ENCODE results near the gene EPN1.
A peak's percentile ranks its signal among the peaks of the same experiment; 100 is the strongest.

Gene EPN1

DNA sequence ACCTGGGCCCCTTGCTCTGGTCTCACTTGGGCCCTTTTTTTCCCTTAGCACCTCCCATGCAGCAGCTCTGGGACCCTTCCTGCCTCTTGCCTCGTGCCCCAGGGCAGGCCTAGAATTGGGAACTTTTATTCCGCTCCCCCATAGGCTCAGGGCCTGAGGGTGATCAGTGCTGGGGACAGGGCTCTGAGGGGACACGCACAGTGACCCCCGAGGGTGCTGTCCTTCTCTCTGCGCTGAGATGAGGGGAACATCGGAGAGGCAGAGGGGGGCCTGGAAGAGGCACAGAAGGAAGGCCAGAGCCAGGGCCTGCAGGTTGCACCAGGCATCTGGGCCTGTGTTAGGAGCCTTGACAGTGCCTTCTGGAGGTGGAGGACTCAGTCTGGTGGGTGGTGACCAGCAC is 10.8 kb downstream of the EPN1 start:
- ChIA-PET POLR2A (ENCODE audit: low non-redundant PET) (no interaction called here), CTCF (no interaction called here)
- no peak overlapping the region for H3K27ac ChIP-seq
- DNase-seq (ENCODE audit: low spot score), result no peak
- TF ChIP-seq CTCF (conservative IDR thresholded peaks at IDR 0.05; ENCODE audit: low read depth), result no peak

- ChIA-PET CTCF (no interaction called here), POLR2A (ENCODE audit: low non-redundant PET) (no interaction called here)
- no peak for TF ChIP-seq CTCF (conservative IDR thresholded peaks at IDR 0.05; ENCODE audit: low read depth)
These were observed 11.5 kb downstream of the EPN1 start for GRCh38 chr19:55686311-55687050.

DNA sequence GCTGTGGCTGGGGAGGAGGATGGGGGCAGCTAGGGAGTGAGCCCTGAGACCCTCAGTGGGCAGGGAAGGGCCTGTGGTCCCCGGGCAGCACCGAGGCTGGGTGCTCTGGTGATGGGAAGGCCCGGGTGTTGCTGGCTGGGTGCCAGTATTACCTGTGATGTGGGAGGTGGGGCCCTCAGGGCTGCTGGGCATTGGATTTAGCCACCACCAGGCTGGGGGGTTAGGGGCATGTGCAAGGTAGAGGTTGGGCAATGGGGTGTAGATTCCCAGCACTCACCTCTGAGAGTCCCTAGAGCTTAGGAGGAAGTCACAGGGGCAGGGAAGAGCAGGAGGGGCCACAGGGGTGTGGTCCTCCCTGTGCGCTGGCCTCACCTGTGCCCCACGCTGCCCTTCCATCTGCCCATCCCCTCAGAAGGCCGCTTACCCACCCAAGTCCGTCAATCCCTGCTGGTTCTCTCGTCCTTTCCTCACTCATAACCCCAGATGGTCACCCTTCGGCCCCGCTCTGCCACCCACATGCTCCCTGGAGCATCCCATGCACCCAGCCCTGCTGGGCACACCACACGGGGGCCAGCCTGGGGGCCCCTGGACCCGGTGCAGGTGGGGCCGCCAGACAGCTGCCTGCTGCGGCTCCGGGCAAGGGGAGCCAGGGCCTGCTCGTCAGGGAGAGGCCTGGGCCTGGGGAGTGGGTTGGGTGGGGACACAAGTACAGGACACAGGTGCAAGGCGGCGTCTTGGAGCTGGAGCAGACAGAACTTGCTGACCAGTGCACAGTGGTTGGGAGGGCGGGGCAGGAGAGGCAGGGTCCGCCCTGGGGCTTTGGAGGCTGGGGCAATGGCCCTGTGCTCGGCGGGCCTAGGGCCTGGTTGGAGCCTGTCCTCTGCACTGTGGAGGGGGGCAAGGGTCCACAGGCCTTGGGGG is 12.5 kb downstream of the EPN1 start:
- POLR2A ChIA-PET (ENCODE audit: low non-redundant PET), result no interaction called here

More at GRCh38 chr19:55686311-55687050, 11.5 kb downstream of the EPN1 start:
- H3K27ac ChIP-seq, result no peak overlapping the region
- DNase-seq (ENCODE audit: low spot score), result no peak

GRCh38 chr19:55688422-55689218 is 13.6 kb downstream of the EPN1 start:
- no peak for TF ChIP-seq CTCF (conservative IDR thresholded peaks at IDR 0.05; ENCODE audit: low read depth)
- peak overlapping the region; percentile 12; the same call in 1 of the 2 replicates for H3K27ac ChIP-seq
- DNase-seq (ENCODE audit: low spot score), result no peak
- POLR2A ChIA-PET (ENCODE audit: low non-redundant PET), result no interaction called here
- CTCF ChIA-PET, result no interaction called here

More for the DNA sequence above, 12.5 kb downstream of the EPN1 start:
- no peak for TF ChIP-seq CTCF (conservative IDR thresholded peaks at IDR 0.05; ENCODE audit: low read depth)
- CTCF ChIA-PET, result no interaction called here
- no peak for DNase-seq (ENCODE audit: low spot score)
- H3K27ac ChIP-seq, result peak overlapping the region; percentile 12; the same call in 1 of the 2 replicates

GRCh38 chr19:55689411-55690108 is 14.5 kb downstream of the EPN1 start:
- DNase-seq (ENCODE audit: low spot score), result no peak
- CTCF ChIA-PET, result no interaction called here
- POLR2A ChIA-PET (ENCODE audit: low non-redundant PET), result no interaction called here
- no peak for TF ChIP-seq CTCF (conservative IDR thresholded peaks at IDR 0.05; ENCODE audit: low read depth)
- no peak overlapping the region for H3K27ac ChIP-seq

All from RWPE1 (cell line).